ENCODE results near the gene APH1A.
A peak's percentile ranks its signal among the peaks of the same experiment; 100 is the strongest.
"Not testable (repeated sequence)": the region's sequence is repeated elsewhere in the genome, so short reads cannot be mapped to it uniquely, and the experiment has no call there.

The APH1A gene

DNA sequence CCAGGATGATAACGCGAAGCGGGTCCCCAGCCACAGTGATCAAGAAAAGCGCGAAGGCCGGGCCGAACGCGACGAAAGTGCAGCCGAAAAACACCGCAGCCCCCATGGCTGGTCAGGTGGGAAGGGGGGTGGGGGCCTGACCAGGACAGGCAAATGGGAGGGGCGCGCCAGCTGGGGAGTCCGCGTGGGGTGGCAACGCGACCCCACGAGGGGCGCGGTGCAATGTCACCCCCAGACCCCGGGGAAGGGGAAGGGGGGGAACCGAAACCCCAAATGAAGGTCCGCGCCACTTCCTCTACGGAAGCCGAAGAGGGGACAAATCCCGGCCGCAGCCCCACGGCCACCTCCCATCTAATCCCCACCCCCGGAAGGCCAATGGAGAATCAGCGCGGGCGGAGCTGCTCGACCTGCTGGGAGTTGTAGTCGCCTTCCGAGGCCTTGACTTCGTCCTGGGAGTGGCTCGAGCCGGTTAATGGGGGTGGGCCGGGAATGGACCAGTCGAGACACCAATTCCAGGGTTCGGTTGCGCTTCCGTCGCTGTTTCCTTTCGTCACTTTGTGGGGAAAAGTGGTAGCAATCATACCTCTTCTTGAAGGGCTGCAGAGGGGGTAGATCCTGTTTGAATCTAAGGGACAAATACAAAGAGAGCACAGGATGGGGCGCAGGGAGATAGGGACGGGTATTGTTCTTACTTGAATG lies at the start of gene APH1A:
Gene APH1A (minus strand): TSS at position 312 of the 699 bp plus-strand sequence. CDS start 206 bp downstream, at position 106.
- peak; percentile 61 to 85 (median 78) for DNase-seq

DNA sequence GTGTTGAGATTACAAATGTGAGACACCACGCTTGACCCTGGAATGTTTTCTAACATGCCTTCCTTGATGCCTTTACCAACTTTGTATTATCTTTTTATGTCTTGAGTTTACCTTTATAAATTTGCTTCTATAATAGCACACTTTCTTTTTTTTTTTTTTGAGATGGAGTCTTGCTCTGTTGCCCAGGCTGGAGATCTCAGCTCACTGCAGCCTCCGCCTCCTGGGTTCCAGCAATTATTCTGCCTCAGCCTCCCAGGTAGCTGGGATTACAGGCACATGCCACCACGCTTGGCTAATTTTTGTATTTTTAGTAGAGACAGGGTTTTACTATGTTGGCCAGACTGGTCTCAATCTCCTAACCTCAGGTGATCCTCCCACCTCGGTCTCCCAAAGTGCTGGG lies 45.9 kb upstream of the APH1A start:
- DNase-seq = not testable (repeated sequence)

DNA sequence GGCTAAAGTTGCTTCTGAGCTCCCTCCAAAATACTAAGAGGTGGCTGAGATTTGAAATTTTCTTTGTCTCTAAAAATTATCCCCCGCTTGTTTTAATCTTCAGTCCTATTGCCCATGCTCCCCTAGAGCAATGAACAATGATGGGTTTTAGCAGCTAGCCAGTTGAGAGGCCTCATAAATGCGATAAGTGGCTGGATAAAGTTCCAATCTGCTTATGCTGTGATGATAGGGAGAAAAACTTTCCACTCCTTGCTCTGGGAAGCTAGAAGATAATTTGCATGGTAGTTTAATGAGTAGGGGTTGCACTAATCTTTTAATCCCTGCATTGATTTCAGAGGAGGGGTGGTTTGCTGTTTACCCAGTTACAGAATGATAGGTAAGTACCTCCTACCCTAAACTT lies 42.9 kb upstream of the APH1A start:
- DNase-seq = no peak

DNA sequence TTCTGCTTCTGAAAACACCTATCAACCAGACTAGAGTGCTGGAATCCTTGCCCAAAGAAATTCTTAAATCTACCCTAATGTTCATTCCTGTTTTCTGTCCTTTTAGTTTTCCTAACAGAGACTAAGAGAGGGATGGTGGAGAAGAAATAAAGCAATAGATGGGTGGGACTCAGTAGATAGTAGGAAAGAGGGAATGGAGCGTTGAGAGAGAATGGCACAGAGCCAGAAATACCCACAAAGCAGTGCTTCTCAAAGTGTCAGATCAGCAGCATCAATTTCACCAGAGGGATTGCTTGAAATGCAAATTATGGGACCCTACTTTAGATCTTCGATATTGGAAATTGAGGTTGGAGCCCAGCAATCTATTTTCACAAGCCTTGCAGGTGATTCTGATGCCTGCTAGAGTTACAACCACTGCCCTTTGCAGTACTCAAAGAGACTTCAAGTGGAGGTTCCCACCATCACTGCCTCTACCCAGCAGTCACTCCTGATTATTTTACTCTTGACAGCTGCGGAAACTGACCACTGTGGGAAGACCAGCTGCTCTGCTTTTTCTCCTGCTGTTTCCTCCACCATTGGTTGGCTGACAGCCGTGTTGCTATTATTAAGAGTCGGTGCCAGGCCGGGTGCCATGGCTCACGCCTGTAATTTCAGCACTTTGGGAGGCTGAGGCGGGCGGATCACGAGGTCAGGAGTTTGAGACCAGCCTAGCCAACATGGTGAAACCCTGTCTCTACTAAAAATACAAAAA lies 41.1 kb upstream of the APH1A start:
- DNase-seq = no peak

DNA sequence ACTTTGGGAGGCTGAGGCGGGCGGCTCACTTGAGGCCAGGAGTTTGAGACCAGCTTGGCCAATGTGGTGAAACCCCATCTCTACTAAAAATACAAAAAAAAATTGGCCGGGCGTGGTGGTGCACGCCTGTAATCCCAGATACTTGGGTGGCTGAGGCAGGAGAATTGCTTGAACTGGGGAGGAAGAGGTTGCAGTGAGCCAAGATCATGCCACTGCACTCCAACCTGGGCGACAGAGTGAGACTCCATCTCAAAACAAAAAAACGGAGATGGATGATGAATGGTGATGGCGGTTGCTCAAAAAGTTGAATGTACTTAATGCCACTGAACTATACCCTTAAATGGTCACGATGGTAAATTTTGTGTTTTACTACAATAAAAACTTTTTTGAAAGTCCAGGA lies 39.8 kb upstream of the APH1A start:
- not testable (repeated sequence) for DNase-seq

DNA sequence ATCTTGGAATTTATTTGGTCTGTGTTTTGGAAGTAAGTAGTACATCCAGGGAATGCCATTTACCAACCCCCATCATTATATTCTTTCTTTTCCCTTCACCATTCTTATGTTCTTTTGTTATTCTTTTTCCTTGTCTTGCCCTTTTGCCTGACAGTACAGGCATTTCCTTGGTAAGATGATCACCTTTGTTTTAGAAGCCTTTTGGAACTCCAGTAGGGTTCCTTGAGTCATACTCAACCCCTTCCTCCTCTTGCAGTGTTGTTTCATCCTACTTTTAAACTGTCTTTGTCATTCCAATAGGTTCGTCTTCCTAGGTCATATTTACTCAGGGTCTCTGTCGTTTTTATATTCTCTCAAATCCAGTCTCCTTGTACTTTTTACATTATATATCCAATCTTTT lies 34.1 kb upstream of the APH1A start:
- no peak for DNase-seq

DNA sequence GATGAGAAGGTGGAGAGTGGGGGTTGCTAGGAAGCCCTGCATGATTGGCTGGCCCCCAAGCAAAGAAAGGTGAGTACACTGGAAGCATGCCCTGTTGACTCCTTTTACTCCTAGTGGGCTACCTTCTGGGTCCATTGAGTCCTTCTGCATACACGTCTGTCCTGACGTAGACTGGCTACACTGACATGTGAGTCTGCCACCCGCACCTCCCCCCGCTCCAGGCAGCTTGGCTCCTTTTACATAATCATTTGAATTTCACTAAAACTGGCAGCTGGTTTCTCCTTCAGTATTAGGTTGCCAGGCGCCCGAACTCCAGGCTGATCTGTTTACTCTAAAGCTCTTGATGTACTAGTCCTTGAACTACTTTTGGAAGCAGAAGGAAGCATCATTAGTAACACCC lies 33.5 kb upstream of the APH1A start:
- DNase-seq = no peak

DNA sequence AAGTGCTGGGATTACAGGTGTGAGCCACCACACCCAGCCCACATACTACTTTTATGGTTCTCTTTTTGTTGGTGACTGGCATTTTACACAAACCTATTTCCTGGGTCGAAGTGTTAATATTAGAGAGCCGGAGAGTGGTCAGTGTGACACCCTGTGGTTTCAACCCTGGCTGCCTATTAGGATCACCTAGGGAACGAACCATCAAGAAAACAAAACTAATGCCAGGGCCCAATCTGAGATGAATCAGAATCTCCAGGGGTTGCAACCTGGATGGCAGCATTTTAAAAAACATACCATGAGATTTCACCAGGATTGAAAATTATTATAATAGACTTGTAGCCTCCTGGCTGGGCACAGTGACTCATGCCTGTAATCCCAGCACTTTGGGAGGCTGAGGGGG lies 30.9 kb upstream of the APH1A start:
- DNase-seq = no peak

DNA sequence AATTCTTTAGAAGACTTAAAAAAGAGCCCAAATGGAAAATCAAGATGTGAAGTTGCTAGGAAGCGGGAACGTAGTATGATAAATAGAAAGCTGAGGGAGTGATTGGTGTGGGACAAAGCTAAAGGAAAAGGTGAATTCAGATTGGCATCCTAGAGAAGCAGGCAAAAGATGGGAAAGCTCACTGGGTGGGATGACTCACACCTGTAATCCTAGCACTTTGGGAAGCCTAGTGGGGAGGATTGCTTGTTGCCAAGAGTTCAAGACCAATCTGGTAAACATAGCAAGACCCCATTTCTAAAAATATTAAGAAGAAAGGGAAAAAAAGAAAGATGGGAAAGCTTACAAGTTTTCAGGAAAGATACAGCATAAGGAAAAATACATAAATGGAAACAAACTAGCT lies 26.7 kb upstream of the APH1A start:
- DNase-seq = no peak

DNA sequence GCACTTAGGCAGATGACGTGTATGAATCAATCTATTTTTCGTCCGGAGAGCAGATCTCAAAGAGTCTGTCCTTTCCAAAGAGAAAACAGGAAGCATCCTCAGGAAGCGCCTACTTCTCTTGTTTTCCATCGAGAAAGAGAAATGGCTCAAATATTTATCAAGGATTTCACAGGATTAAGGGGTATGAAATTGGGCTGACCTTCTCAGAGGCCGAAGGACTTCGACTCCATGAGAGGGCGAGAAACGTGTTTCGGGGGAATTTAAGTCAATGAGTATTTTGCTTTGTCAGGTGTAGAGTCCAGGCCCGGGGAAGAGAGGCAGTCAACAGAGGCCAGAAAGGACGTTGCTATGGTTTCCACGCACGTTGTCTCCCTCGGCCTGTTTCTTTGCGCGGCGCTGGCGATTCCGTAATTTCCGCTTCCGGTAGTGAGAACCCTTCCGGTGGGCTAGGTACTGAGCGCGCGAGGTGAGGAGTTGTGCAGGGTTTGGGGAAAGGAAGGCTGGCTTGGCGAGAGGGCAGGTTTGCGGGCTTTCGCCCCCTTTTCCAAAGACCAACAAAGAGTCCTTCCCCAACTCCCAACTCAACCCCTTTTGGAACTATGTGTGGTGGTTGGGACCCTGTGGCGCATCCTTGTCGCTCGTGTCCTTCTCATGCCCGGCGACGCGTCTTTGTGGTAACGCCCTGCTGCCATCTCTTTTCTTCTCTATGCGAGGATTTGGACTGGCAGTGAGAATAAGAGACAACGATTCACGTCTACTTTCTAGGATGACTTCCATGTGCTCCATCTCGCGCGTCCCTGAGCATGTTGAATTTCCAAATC lies 24.8 kb upstream of the APH1A start, which contains the start of gene MRPS21:
Gene MRPS21 (plus strand): TSS at position 429 of the 821 bp plus-strand sequence. CDS start 506 bp downstream, outside the sequence.
- peak; percentile 61 to 71 (median 65) for DNase-seq

DNA sequence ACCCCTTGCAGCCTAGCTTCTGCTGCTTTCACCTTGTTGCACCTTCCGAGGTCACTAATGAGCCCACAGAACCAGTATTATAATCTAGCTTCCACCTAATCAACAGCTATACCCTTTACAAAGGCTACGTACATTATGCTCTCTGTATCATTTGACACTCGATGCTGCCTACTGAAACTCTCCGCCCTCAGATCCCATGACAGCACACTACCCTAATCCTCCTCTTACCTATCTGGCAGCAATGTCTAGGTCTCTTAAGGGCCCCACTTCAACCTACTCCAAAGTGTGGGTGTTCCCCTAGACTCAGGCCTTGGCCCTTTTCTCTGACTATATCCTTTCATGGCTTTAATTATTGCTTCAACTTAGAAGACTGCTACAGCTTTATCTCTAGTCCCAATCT lies 20.0 kb upstream of the APH1A start:
- no peak for DNase-seq

DNA sequence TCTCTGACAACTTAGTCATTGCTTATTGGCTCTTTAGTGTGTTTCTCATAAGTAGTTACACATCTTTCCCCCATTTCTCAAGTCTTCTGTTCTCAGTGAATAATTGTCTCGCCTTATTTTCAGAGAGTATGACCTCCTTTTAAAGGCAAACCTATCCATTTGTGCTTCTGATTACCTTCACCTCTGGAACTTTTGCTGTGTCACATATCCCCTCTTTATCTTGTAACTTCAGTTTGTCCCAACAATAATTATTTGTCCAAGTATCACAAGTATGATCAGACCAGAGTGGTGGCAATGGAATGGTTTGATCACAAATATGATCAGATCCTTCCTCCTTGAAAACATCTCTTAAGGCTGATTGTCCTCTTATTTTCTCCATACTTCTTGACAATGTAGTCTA lies 19.6 kb upstream of the APH1A start:
- no peak for DNase-seq

DNA sequence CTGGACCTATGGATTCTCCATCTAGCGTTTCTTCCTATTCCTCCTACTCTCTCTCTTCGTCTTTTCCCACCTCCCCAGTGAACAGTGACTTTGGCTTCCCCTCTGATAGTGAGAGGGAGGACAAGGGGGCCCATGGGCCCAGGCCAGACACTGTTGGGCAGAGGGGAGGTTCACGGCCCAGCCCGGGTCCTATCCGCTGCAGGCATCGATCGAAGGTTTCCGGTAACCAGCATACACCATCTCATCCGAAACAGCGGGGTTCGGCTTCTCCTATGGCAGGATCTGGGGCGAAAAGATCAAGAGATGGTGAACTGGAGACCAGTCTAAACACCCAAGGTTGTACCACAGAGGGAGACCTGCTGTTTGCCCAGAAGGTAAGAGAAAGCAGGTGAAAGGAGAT lies 14.4 kb upstream of the APH1A start:
- no peak for DNase-seq

DNA sequence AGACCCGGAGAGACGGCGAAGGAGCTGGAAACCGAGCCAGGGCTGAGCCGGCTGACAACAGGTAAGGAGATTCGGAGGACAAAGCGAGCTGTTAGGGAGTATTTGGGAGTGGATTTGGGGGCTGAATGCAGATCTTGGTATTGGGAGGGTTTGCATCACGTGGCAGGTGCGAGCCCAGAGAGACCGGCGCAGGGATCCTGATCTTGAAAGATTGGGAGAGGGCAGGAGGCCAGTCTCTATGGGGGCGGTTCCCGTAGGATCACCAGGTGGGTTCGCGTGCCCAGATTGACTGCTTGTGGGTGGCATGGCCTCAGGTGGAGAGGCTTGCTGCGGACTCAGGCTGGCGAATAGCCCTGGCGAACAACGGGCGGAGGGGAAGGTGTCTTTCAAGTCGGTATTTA lies 13.7 kb upstream of the APH1A start:
- DNase-seq = no peak

DNA sequence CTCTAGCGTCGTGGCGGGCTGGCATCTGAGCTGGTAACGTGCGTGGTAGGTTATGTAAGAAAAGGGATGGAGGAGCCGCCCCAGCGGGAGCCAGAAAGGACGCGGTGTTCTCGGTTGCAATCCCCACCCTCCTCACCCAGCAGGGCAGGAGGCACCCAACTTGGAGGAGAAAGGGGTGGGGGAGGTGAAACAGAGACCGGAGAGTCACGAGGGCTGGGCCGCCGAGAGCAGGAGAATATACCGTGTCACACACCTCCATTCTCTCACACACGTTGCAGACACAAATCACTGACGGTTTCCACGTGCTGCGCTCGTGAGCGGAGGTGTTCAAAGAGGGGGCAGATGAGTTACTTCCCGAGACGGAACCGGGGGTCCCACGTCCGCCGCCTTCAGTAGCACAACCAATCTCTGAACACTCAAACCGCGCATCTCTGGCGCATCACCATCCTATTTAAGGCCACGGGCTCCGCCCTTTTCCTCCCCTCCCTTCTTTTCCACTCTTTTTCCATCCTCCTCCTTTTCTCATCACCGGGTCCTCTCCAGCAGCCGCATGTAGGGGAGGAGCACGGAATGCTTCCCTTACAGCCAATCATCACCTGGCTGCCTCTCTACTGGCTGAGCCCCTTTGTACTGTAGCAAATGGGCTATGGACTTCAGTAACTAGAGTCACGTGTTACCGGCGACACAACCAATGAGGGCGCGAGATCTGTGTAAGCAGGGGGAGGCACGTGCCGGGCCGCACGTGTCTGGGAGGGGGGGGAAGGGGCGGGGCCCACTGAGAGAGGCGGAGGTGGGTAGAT lies 13.1 kb upstream of the APH1A start, which contains the start of gene CIART:
Gene CIART (plus strand): TSS at position 797 of the 800 bp plus-strand sequence. CDS start 714 bp downstream, outside the sequence.
- DNase-seq = peak; percentile 25 to 75 (median 56)

DNA sequence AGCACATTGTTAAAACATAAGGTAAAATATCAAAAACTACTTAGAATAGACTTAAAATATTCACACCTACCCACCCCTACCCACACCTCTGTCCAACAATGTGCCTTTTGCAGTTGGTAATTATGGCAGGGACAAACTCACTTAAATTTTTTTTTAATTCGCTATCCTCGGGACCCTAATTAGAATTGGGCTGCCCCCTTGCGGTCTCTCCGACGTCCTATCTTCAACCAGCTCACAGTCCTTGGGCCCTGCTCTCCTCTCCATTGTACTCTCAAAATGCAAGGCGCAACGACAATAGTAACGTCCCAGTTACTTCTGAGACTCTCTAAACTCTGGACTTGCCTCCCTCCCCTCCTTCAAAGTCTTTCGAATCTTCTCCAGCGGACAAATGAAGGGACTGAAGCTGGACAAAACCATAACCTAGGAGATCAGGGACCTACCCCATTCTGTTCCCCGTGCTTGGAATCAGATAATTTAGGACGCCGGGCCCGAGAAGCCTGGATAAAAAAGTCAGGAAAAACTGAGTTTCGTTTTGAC lies 12.5 kb upstream of the APH1A start:
- DNase-seq = peak in 3 of 4 experiments; percentile 18 to 46 (median 36)

DNA sequence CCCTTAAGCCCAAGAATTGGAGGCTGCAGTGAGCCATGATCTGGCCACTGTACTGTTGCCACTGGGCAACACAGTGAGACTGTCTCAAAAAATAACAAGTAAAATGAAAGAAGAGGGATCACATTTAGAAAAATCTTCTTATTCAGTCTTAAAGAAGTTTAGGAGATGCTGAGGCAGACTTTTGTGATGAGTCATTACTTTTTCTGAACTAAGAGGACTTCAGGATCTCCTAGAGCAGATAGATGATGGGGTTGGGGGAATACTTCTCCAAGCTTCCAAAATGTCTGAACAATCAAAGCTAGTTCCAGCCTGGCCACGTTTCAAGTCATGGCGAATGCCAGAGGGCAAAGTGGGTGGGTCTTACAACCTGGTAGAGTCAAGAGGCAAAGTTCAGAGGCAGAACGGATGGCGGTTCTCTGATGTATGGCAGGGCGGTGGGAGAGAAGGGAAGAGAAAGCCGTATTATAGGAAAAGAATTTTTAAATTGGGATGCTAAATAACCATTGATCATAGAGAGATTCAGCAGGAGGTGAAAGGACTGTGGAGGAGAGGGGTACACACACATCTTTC lies 11.4 kb upstream of the APH1A start:
- DNase-seq = no peak

DNA sequence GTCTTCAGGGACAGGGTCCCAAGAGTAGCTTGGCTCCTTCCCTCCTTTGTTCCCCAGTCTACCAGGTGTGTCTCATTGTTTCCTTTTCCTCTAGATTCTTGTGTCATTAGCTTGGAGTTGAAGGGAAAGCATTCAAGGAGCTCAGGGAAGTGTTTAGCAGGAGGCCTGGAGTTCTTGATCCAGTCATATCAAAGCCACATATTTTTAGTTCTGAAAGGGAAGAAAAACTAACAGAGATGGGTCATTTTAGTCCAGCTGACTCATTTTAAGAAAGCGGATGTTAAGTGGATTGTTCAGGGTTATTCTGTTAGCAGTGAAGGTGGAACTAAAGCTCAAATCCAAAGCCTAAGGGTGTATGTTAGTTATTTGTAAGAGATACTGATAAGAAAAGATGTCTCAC lies 4.5 kb upstream of the APH1A start:
- DNase-seq = no peak

DNA sequence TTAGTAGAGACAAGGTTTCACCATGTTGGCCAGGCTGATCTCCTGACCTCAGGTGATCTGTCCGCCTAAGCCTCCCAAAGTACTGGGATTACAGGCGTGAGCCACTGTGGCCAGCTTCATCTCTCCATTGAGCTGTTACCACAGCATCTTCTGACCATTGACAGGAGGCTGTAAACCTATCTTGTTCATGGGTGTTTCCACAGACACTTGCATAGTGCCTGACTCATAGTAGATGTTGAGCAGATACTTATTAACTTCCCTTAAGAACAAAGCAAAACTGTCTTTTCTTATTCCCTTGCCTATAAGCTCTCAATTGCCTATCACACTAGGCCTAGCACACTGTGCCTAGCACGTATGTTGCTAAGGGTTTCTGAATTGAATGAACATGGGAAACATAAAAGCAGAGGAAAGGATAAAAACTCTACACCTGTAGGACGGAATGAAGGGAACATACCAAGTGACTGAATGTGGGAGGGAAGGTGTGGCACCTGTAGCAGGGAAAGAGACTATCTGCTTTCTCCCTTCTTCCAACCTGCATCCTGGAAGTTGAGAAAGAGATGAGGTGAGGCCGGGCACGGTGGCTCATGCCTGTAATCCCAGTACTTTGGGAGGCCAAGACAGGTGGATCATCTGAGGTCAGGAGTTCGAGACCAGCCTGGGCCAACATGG lies 2.6 kb upstream of the APH1A start:
- DNase-seq = no peak

DNA sequence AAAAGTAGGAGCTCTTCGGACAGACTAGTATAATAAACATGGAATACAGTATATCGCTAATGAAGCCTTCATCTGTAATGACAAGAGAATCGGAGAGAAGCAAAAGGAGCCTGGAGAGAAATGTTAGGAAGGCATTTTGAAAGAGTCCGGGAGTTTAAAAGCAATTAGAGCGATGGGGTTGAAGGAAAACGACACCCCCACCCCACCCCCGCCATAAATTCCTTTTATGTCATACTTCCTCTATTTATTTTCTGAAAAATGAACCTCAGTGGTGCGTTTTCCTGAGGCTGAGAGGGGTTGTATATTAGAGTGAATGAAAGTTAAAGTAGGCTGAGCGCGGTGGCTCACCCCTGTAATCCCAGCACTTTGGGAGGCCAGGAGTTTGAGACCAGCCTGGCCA lies 635 bp upstream of the APH1A start:
- no peak for DNase-seq

DNA sequence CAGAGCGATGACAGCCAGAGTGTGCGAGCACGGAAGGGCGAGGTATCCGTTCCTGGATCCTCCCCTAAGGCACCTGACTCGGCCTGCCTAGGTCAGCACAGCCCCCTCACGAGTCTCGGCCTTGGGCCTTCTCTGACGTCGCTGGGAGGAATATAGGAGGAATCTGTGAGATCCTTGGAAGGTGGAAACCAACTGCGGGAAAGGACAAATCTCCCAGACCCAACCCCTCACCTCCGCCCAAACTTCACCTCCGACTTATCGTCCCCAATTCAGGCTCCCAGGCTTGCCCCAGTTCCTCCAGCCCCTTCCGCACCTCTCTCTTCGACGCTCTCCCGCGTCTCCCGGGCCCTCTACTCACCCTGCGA lies 494 bp downstream of the APH1A start:
- peak in 2 of 4 experiments; percentile 19 to 23 for DNase-seq
